Activated naive CD8-positive, alpha-beta T cell treated with anti-CD3 and anti-CD28 coated beads for 36 hours (primary cell): Measurements from ENCODE around the gene PPT1. TPM values are rescaled to one million over a fixed set of nuclear protein-coding genes. Genes with fewer than 3 reads are reported as not detected.
"Not testable (repeated sequence)": the region's sequence is repeated elsewhere in the genome, so short reads cannot be mapped to it uniquely, and the experiment has no call there.

Source experiments
- DNase-seq: peaks from one replicate; pipeline ENCODE4 v3.0.0; 2021
- H3K27ac Mint-ChIP-seq: one replicate; pipeline ENCODE4 v1.8.0; 2022; ENCODE audit warnings: mild to moderate bottlenecking, moderate library complexity, mixed read lengths
- H3K27me3 Mint-ChIP-seq: one replicate; pipeline ENCODE4 v1.8.0; 2022; ENCODE audit warnings: mild to moderate bottlenecking, mixed read lengths
- H3K36me3 Mint-ChIP-seq: one replicate; pipeline ENCODE4 v1.8.0; 2021; ENCODE audit warnings: mild to moderate bottlenecking, mixed read lengths
- H3K4me1 Mint-ChIP-seq: one replicate; pipeline ENCODE4 v1.8.0; 2021; ENCODE audit warnings: mixed read lengths
- H3K4me3 Mint-ChIP-seq: one replicate; pipeline ENCODE4 v1.8.0; 2022; ENCODE audit warnings: mild to moderate bottlenecking, moderate library complexity, mixed read lengths
- H3K9me3 Mint-ChIP-seq: one replicate; pipeline ENCODE4 v1.8.0; 2022; ENCODE audit warnings: mixed read lengths
- total RNA-seq, 2 experiments: library from RNA; stranded (reverse); gene quantifications; one replicate each; pipeline ENCODE4 v1.2.3, GENCODE V29; 2021

The PPT1 gene
- total RNA-seq, 2 experiments from 2014 or later = 87.5 to 93.7 TPM

GRCh38 chr1:40102896-40103295, 5.8 kb upstream of the PPT1 start:
- H3K4me3 Mint-ChIP-seq = no peak overlapping the region
- H3K4me1 Mint-ChIP-seq = peaks cover under 1% of the 10 kb centered on the region
- peaks cover 2% of the 10 kb centered on the region for H3K36me3 Mint-ChIP-seq
- peaks cover 9% of the 10 kb centered on the region for H3K9me3 Mint-ChIP-seq
- no peak overlapping the region for H3K27ac Mint-ChIP-seq
- no peak for DNase-seq
- H3K27me3 Mint-ChIP-seq = peaks cover 7% of the 10 kb centered on the region

- Mint-ChIP-seq H3K4me3 (no peak overlapping the region), H3K9me3 (peaks cover 9% of the 10 kb centered on the region), H3K27ac (no peak overlapping the region), H3K36me3 (peaks cover 2% of the 10 kb centered on the region), H3K4me1 (peaks cover 5% of the 10 kb centered on the region), H3K27me3 (peaks cover 7% of the 10 kb centered on the region)
- no peak for DNase-seq
Observed at GRCh38 chr1:40102038-40102437, 5.0 kb upstream of the PPT1 start.

- Mint-ChIP-seq H3K27me3 (no peaks in the 10 kb centered on the region), H3K4me1 (peaks cover 25% of the 10 kb centered on the region), H3K27ac (peak overlapping the region; percentile 83), H3K36me3 (peaks cover 27% of the 10 kb centered on the region), H3K4me3 (peak overlapping the region; percentile 97), H3K9me3 (no peaks in the 10 kb centered on the region)
- no peak for DNase-seq
Observed at GRCh38 chr1:40096646-40096976, 441 bp downstream of the PPT1 start.

GRCh38 chr1:40095806-40096205, 1.2 kb downstream of the PPT1 start:
- Mint-ChIP-seq H3K4me1 (peaks cover 25% of the 10 kb centered on the region), H3K27ac (no peak overlapping the region), H3K9me3 (no peaks in the 10 kb centered on the region), H3K27me3 (no peaks in the 10 kb centered on the region), H3K36me3 (peaks cover 31% of the 10 kb centered on the region), H3K4me3 (peak overlapping the region; percentile 97)
- no peak for DNase-seq

GRCh38 chr1:40094466-40095110, 2.5 kb downstream of the PPT1 start:
- no peaks in the 10 kb centered on the region for H3K27me3 Mint-ChIP-seq
- H3K4me1 Mint-ChIP-seq = peaks cover 25% of the 10 kb centered on the region
- H3K27ac Mint-ChIP-seq = no peak overlapping the region

GRCh38 chr1:40092706-40093639, 4.1 kb downstream of the PPT1 start:
- peaks cover 40% of the 10 kb centered on the region for H3K36me3 Mint-ChIP-seq
- H3K9me3 Mint-ChIP-seq = no peaks in the 10 kb centered on the region
- no peaks in the 10 kb centered on the region for H3K27me3 Mint-ChIP-seq
- no peak for DNase-seq
- H3K4me1 Mint-ChIP-seq = peaks cover 25% of the 10 kb centered on the region
- no peak overlapping the region for H3K4me3 Mint-ChIP-seq
- H3K27ac Mint-ChIP-seq = no peak overlapping the region

More at GRCh38 chr1:40094466-40095110, 2.5 kb downstream of the PPT1 start:
- DNase-seq = no peak
- H3K9me3 Mint-ChIP-seq = no peaks in the 10 kb centered on the region
- no peak overlapping the region for H3K4me3 Mint-ChIP-seq
- H3K36me3 Mint-ChIP-seq = peaks cover 34% of the 10 kb centered on the region

GRCh38 chr1:40092241-40092640, 4.8 kb downstream of the PPT1 start:
- Mint-ChIP-seq H3K36me3 (peaks cover 40% of the 10 kb centered on the region), H3K27me3 (no peaks in the 10 kb centered on the region), H3K27ac (no peak overlapping the region), H3K4me1 (peaks cover 20% of the 10 kb centered on the region), H3K4me3 (no peak overlapping the region), H3K9me3 (no peaks in the 10 kb centered on the region)
- DNase-seq = no peak

- no peak overlapping the region for H3K27ac Mint-ChIP-seq
- no peaks in the 10 kb centered on the region for H3K9me3 Mint-ChIP-seq
- no peak for DNase-seq
- peaks cover 35% of the 10 kb centered on the region for H3K36me3 Mint-ChIP-seq
- no peaks in the 10 kb centered on the region for H3K27me3 Mint-ChIP-seq
- peaks cover 15% of the 10 kb centered on the region for H3K4me1 Mint-ChIP-seq
- no peak overlapping the region for H3K4me3 Mint-ChIP-seq
Observed at GRCh38 chr1:40090652-40091355, 6.2 kb downstream of the PPT1 start.

- peaks cover 19% of the 10 kb centered on the region for H3K36me3 Mint-ChIP-seq
- H3K4me3 Mint-ChIP-seq, H3K4me1 Mint-ChIP-seq, H3K27ac Mint-ChIP-seq, H3K9me3 Mint-ChIP-seq, H3K27me3 Mint-ChIP-seq: not testable (repeated sequence)
- DNase-seq = peak; percentile 47
Observed at GRCh38 chr1:40084750-40085149, 12.3 kb downstream of the PPT1 start.

- Mint-ChIP-seq H3K27me3 (no peaks in the 10 kb centered on the region), H3K27ac (no peak overlapping the region), H3K4me3 (no peak overlapping the region), H3K36me3 (peaks cover 24% of the 10 kb centered on the region), H3K9me3 (no peaks in the 10 kb centered on the region), H3K4me1 (no peaks in the 10 kb centered on the region)
- no peak for DNase-seq
Observed at GRCh38 chr1:40081871-40082270, 15.2 kb downstream of the PPT1 start.

GRCh38 chr1:40079774-40080400, 17.2 kb downstream of the PPT1 start:
- no peak overlapping the region for H3K27ac Mint-ChIP-seq
- no peak overlapping the region for H3K4me3 Mint-ChIP-seq
- no peaks in the 10 kb centered on the region for H3K4me1 Mint-ChIP-seq
- H3K9me3 Mint-ChIP-seq = no peaks in the 10 kb centered on the region
- H3K36me3 Mint-ChIP-seq = peaks cover 23% of the 10 kb centered on the region
- no peaks in the 10 kb centered on the region for H3K27me3 Mint-ChIP-seq
- no peak for DNase-seq

- Mint-ChIP-seq H3K9me3 (no peaks in the 10 kb centered on the region), H3K36me3 (peaks cover 25% of the 10 kb centered on the region), H3K4me3 (no peak overlapping the region), H3K4me1 (peaks cover 1% of the 10 kb centered on the region), H3K27me3 (no peaks in the 10 kb centered on the region), H3K27ac (no peak overlapping the region)
- DNase-seq = peak; percentile 27
Observed at GRCh38 chr1:40078512-40079333, 18.3 kb downstream of the PPT1 start.

- Mint-ChIP-seq H3K4me1 (peaks cover 10% of the 10 kb centered on the region), H3K4me3 (no peak overlapping the region), H3K9me3 (no peaks in the 10 kb centered on the region), H3K27ac (peak overlapping the region; percentile 65), H3K27me3 (no peaks in the 10 kb centered on the region), H3K36me3 (peaks cover 33% of the 10 kb centered on the region)
- no peak for DNase-seq
Observed at GRCh38 chr1:40076895-40077312, 20.1 kb downstream of the PPT1 start.

- H3K4me1 Mint-ChIP-seq = peaks cover 10% of the 10 kb centered on the region
- no peak overlapping the region for H3K4me3 Mint-ChIP-seq
- peaks cover 37% of the 10 kb centered on the region for H3K36me3 Mint-ChIP-seq
- no peak overlapping the region for H3K27ac Mint-ChIP-seq
- no peaks in the 10 kb centered on the region for H3K9me3 Mint-ChIP-seq
- no peaks in the 10 kb centered on the region for H3K27me3 Mint-ChIP-seq
- no peak for DNase-seq
Observed at GRCh38 chr1:40075266-40075665, 21.8 kb downstream of the PPT1 start.
